Brain pericyte (primary cell): ENCODE results near the gene RSBN1.

ENCODE experiments used
- DNase-seq: peaks from one replicate; pipeline ENCODE4 v3.0.0-alpha.2; 2012; ENCODE audit warnings: low read depth, low spot score

The RSBN1 gene

GRCh38 chr1:113812661-113813135 lies 422 bp upstream of the RSBN1 start:
- DNase-seq, result no peak

- no peak for DNase-seq
These were observed 954 bp downstream of the RSBN1 start for GRCh38 chr1:113811156-113811887.

GRCh38 chr1:113809670-113810602 lies 2.3 kb downstream of the RSBN1 start:
- DNase-seq, result no peak

- no peak for DNase-seq
These were observed 3.7 kb downstream of the RSBN1 start for GRCh38 chr1:113808450-113809195.

- no peak for DNase-seq
These were observed 6.6 kb downstream of the RSBN1 start for GRCh38 chr1:113805639-113806038.

- DNase-seq, result no peak
These were observed 7.1 kb downstream of the RSBN1 start for GRCh38 chr1:113805256-113805531.

- DNase-seq, result no peak
These were observed 7.6 kb downstream of the RSBN1 start for GRCh38 chr1:113804421-113805255.

- no peak for DNase-seq
These were observed 9.8 kb downstream of the RSBN1 start for GRCh38 chr1:113802367-113803007.

- DNase-seq, result no peak
These were observed 11.8 kb downstream of the RSBN1 start for GRCh38 chr1:113800487-113800886.

GRCh38 chr1:113797472-113797871 lies 14.8 kb downstream of the RSBN1 start:
- no peak for DNase-seq

GRCh38 chr1:113793878-113794834 lies 18.1 kb downstream of the RSBN1 start:
- DNase-seq, result no peak

- DNase-seq, result no peak
These were observed 19.3 kb downstream of the RSBN1 start for GRCh38 chr1:113792986-113793385.

- DNase-seq, result no peak
These were observed 19.8 kb downstream of the RSBN1 start for GRCh38 chr1:113792471-113792870.

- no peak for DNase-seq
These were observed 23.5 kb downstream of the RSBN1 start for GRCh38 chr1:113788802-113789201.

- DNase-seq, result no peak
These were observed 24.6 kb downstream of the RSBN1 start for GRCh38 chr1:113787663-113788062.

- DNase-seq, result no peak
These were observed 26.2 kb downstream of the RSBN1 start for GRCh38 chr1:113786069-113786468.

- DNase-seq, result no peak
These were observed 28.0 kb downstream of the RSBN1 start for GRCh38 chr1:113784104-113784779.

- DNase-seq, result no peak
These were observed 28.8 kb downstream of the RSBN1 start for GRCh38 chr1:113783254-113784103.
